NT2/D1 (cell line): ENCODE measurements around the gene CDC42BPG.

Experiments
- SUZ12 ChIP-seq: IDR thresholded peaks from 2 replicates; pipeline ENCODE4 v1.6.1; 2011; ENCODE audit not compliant: insufficient read length, insufficient read depth; ENCODE audit errors: extremely low read depth
- YY1 ChIP-seq: IDR thresholded peaks from 2 replicates; pipeline ENCODE4 v1.6.1; 2011; ENCODE audit not compliant: insufficient read length, insufficient read depth
- ZNF274 ChIP-seq: IDR thresholded peaks from 2 replicates; pipeline ENCODE4 v1.6.1; 2011; ENCODE audit warnings: mild to moderate bottlenecking, low read depth, low read length

DNA sequence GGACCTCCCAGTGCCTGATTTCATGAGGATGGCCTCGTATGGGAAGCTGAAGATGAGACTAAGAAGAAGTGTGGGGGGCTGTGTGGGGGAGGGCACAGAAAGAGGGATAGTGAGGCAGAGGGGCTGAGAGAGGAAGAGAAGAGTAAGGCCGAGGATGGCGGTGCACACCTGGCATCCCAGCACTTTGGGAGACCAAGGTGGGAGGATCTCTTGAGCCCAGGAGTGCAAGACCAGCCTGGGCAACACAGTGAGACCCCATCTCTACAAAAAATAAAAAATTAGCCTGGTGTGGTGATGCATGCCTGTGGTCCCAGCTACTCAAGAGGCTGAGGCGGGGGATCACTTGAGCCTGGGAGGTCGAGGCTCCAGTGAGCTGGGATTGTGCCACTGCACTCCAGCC, 47.4 kb upstream of the CDC42BPG start:
- TF ChIP-seq ZNF274 (no peak), YY1 (no peak), SUZ12 (no peak)
